Astrocyte (in vitro differentiated cells and primary cell): Measurements from ENCODE around the gene METTL25B.

ENCODE experiments used
- EZH2 ChIP-seq: IDR thresholded peaks from 2 replicates; pipeline ENCODE4 v1.6.1; 2012; ENCODE audit warnings: mild to moderate bottlenecking, low read length, inconsistent platforms; ENCODE audit not compliant: insufficient read depth
- TF ChIP-seq, protein P1 (sequence below): IDR thresholded peaks from 2 replicates; pipeline ENCODE4 v1.5.1; 2011; ENCODE audit warnings: low read depth, mild to moderate bottlenecking, inconsistent platforms, low read length, moderate library complexity; ENCODE audit not compliant: insufficient read depth

DNA sequence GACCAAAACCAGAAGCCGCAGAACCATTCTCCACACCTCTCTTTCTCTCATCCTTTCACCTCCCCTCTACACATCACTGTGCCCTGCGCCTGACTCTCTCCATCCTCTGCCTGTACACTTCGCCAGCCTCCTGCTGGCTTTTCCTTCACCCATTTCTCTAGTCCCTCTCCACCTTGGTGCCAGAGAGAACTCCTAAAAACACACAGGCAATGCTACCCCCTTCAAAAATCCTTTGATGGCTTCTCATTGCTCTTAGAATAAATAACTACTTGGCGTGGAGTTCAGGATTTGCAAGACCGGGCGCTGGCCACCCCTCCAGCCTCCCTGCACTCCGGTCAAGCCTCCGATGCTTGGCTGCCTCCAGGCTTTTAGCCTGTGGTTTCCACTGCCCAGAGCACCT lies 31.5 kb upstream of the METTL25B start:
- TF ChIP-seq, protein P1, sequence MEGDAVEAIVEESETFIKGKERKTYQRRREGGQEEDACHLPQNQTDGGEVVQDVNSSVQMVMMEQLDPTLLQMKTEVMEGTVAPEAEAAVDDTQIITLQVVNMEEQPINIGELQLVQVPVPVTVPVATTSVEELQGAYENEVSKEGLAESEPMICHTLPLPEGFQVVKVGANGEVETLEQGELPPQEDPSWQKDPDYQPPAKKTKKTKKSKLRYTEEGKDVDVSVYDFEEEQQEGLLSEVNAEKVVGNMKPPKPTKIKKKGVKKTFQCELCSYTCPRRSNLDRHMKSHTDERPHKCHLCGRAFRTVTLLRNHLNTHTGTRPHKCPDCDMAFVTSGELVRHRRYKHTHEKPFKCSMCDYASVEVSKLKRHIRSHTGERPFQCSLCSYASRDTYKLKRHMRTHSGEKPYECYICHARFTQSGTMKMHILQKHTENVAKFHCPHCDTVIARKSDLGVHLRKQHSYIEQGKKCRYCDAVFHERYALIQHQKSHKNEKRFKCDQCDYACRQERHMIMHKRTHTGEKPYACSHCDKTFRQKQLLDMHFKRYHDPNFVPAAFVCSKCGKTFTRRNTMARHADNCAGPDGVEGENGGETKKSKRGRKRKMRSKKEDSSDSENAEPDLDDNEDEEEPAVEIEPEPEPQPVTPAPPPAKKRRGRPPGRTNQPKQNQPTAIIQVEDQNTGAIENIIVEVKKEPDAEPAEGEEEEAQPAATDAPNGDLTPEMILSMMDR: no peak
- TF ChIP-seq EZH2: no peak
